Stimulated activated naive CD8-positive, alpha-beta T cell treated with anti-CD3 and anti-CD28 coated beads, Interleukin-15, Interleukin-2, amounts not matched to agents 100 ng/mL and 50 ng/mL, for 24 hours (primary cell): ENCODE results near the gene PHKG2.

Experiments used
- H3K27ac Mint-ChIP-seq: one replicate; pipeline ENCODE4 v1.8.0; 2021; ENCODE audit warnings: mild to moderate bottlenecking, mixed read lengths
- H3K27me3 Mint-ChIP-seq: one replicate; pipeline ENCODE4 v1.8.0; 2021; ENCODE audit warnings: mixed read lengths
- H3K36me3 Mint-ChIP-seq: one replicate; pipeline ENCODE4 v1.8.0; 2021; ENCODE audit warnings: low read depth, mixed read lengths
- H3K4me1 Mint-ChIP-seq: one replicate; pipeline ENCODE4 v1.8.0; 2021; ENCODE audit warnings: low read depth, mixed read lengths
- H3K4me3 Mint-ChIP-seq: one replicate; pipeline ENCODE4 v1.8.0; 2021; ENCODE audit warnings: mild to moderate bottlenecking, mixed read lengths
- H3K9me3 Mint-ChIP-seq: one replicate; pipeline ENCODE4 v1.8.0; 2021; ENCODE audit warnings: mixed read lengths

The PHKG2 gene

GRCh38 chr16:30721606-30722005 lies 26.6 kb upstream of the PHKG2 start:
- Mint-ChIP-seq H3K9me3 (no peaks in the 10 kb centered on the region), H3K27me3 (no peaks in the 10 kb centered on the region), H3K27ac (peak overlapping the region; percentile 7), H3K4me1 (peaks cover 7% of the 10 kb centered on the region), H3K4me3 (no peak overlapping the region), H3K36me3 (peaks cover 76% of the 10 kb centered on the region)

GRCh38 chr16:30722443-30722842 lies 25.8 kb upstream of the PHKG2 start:
- Mint-ChIP-seq H3K36me3 (peaks cover 74% of the 10 kb centered on the region), H3K9me3 (no peaks in the 10 kb centered on the region), H3K4me1 (peaks cover 3% of the 10 kb centered on the region), H3K27ac (no peak overlapping the region), H3K27me3 (no peaks in the 10 kb centered on the region), H3K4me3 (no peak overlapping the region)

- no peaks in the 10 kb centered on the region for H3K27me3 Mint-ChIP-seq
- H3K9me3 Mint-ChIP-seq = no peaks in the 10 kb centered on the region
- no peak overlapping the region for H3K27ac Mint-ChIP-seq
- H3K36me3 Mint-ChIP-seq = peaks cover 75% of the 10 kb centered on the region
- H3K4me1 Mint-ChIP-seq = peaks cover 3% of the 10 kb centered on the region
- no peak overlapping the region for H3K4me3 Mint-ChIP-seq
Measured at GRCh38 chr16:30722916-30723315, 25.3 kb upstream of the PHKG2 start.

- Mint-ChIP-seq H3K27ac (peak overlapping the region; percentile 69), H3K27me3 (no peaks in the 10 kb centered on the region), H3K4me3 (no peak overlapping the region), H3K36me3 (peaks cover 82% of the 10 kb centered on the region), H3K9me3 (no peaks in the 10 kb centered on the region), H3K4me1 (peaks cover 3% of the 10 kb centered on the region)
Measured at GRCh38 chr16:30723725-30724355, 24.4 kb upstream of the PHKG2 start.

GRCh38 chr16:30724641-30725417 lies 23.4 kb upstream of the PHKG2 start:
- H3K27me3 Mint-ChIP-seq = no peaks in the 10 kb centered on the region
- peak overlapping the region; percentile 74 for H3K27ac Mint-ChIP-seq
- peaks cover 3% of the 10 kb centered on the region for H3K4me1 Mint-ChIP-seq
- peaks cover 85% of the 10 kb centered on the region for H3K36me3 Mint-ChIP-seq
- no peak overlapping the region for H3K4me3 Mint-ChIP-seq
- no peaks in the 10 kb centered on the region for H3K9me3 Mint-ChIP-seq

GRCh38 chr16:30725418-30725792 lies 22.8 kb upstream of the PHKG2 start:
- Mint-ChIP-seq H3K9me3 (no peaks in the 10 kb centered on the region), H3K4me1 (peaks cover 8% of the 10 kb centered on the region), H3K4me3 (no peak overlapping the region), H3K27me3 (no peaks in the 10 kb centered on the region), H3K36me3 (peaks cover 85% of the 10 kb centered on the region), H3K27ac (peak overlapping the region; percentile 74)

- H3K9me3 Mint-ChIP-seq = no peaks in the 10 kb centered on the region
- no peak overlapping the region for H3K27ac Mint-ChIP-seq
- H3K4me3 Mint-ChIP-seq = no peak overlapping the region
- H3K27me3 Mint-ChIP-seq = no peaks in the 10 kb centered on the region
- peaks cover 71% of the 10 kb centered on the region for H3K36me3 Mint-ChIP-seq
- H3K4me1 Mint-ChIP-seq = peaks cover 8% of the 10 kb centered on the region
Measured at GRCh38 chr16:30728321-30728720, 19.9 kb upstream of the PHKG2 start.

- Mint-ChIP-seq H3K4me3 (no peak overlapping the region), H3K27me3 (no peaks in the 10 kb centered on the region), H3K9me3 (no peaks in the 10 kb centered on the region), H3K36me3 (peaks cover 69% of the 10 kb centered on the region), H3K27ac (no peak overlapping the region), H3K4me1 (peaks cover 8% of the 10 kb centered on the region)
Measured at GRCh38 chr16:30728899-30729672, 19.1 kb upstream of the PHKG2 start.

GRCh38 chr16:30731411-30731810 lies 16.8 kb upstream of the PHKG2 start:
- H3K27ac Mint-ChIP-seq = no peak overlapping the region
- peaks cover 62% of the 10 kb centered on the region for H3K36me3 Mint-ChIP-seq
- no peak overlapping the region for H3K4me3 Mint-ChIP-seq
- H3K9me3 Mint-ChIP-seq = no peaks in the 10 kb centered on the region
- H3K27me3 Mint-ChIP-seq = no peaks in the 10 kb centered on the region
- H3K4me1 Mint-ChIP-seq = peaks cover 8% of the 10 kb centered on the region

- Mint-ChIP-seq H3K4me1 (peaks cover 10% of the 10 kb centered on the region), H3K27me3 (no peaks in the 10 kb centered on the region), H3K36me3 (peaks cover 69% of the 10 kb centered on the region), H3K27ac (peak overlapping the region; percentile 59), H3K4me3 (no peak overlapping the region), H3K9me3 (no peaks in the 10 kb centered on the region)
Measured at GRCh38 chr16:30736995-30737793, 11.0 kb upstream of the PHKG2 start.

- Mint-ChIP-seq H3K4me3 (no peak overlapping the region), H3K27ac (no peak overlapping the region), H3K27me3 (no peaks in the 10 kb centered on the region), H3K4me1 (peaks cover 10% of the 10 kb centered on the region), H3K36me3 (peaks cover 67% of the 10 kb centered on the region), H3K9me3 (no peaks in the 10 kb centered on the region)
Measured at GRCh38 chr16:30737794-30738648, 10.2 kb upstream of the PHKG2 start.

- no peaks in the 10 kb centered on the region for H3K27me3 Mint-ChIP-seq
- peaks cover 62% of the 10 kb centered on the region for H3K36me3 Mint-ChIP-seq
- no peaks in the 10 kb centered on the region for H3K9me3 Mint-ChIP-seq
- H3K27ac Mint-ChIP-seq = no peak overlapping the region
- no peak overlapping the region for H3K4me3 Mint-ChIP-seq
- H3K4me1 Mint-ChIP-seq = peaks cover 10% of the 10 kb centered on the region
Measured at GRCh38 chr16:30738984-30739951, 9.0 kb upstream of the PHKG2 start.
